ENCODE results near the gene TRIM41. TPM values are rescaled to one million over a fixed set of nuclear protein-coding genes. Genes with fewer than 3 reads are reported as not detected.

TRIM41 gene
- total RNA-seq, 1 experiment from 2014 or later, result 28.7 TPM

DNA sequence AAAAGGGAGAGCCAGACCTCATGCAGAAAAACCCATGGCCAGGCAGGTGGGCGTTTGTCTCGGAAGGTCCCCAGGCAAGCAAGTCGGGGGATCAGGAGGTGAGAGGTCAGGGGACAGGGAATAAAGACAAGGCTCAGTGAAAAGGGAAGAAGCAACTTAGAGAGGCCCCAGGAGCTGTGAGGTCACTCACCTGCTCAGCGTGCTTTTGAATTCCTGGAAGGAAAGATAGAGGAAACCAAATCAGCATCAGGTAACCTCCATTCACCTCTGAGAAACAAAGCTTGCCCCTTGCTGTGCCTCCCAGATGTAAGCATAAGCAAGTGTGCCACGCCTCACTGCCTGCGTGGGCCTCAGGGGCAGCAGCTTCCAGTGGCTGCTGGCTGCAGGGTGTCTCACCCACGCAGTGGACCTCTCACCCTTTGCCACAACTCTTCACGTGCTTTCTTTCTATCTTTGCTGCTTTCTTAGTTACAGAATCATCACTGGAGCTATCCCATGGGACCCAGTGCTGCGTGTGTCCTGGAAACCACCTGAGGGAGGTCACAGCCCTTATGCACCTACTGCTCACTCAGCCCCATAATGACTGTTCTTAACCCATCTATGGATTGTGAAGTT, 24.1 kb upstream of the TRIM41 start:
- H3K4me1 ChIP-seq, result peaks cover 8% of the 10 kb centered on the region; the same call in 1 of the 2 replicates
- no peaks in the 10 kb centered on the region for H3K27me3 Mint-ChIP-seq (ENCODE audit: insufficient read depth, unreplicated experiment)
- peaks cover 2% of the 10 kb centered on the region for H3K36me3 Mint-ChIP-seq (ENCODE audit: insufficient read depth, unreplicated experiment)
- H3K4me1 Mint-ChIP-seq (ENCODE audit: low read depth, unreplicated experiment), result peaks cover 21% of the 10 kb centered on the region
- POLR2A ChIA-PET, result no interaction called here
- no peaks in the 10 kb centered on the region for H3K9me3 Mint-ChIP-seq (ENCODE audit: unreplicated experiment)
- H3K9me3 ChIP-seq, result no peaks in the 10 kb centered on the region
- BruUV-seq (replicated peaks), result no TSS peak
- no peaks in the 10 kb centered on the region for H3K36me3 ChIP-seq (ENCODE audit: control insufficient read depth, insufficient read depth, low read length)
- H3K4me3 Mint-ChIP-seq (ENCODE audit: unreplicated experiment), result no peak overlapping the region
- H3K27ac Mint-ChIP-seq (ENCODE audit: unreplicated experiment), result no peak overlapping the region
- intact Hi-C loops (cut with micrococcal nuclease; ENCODE audit: unreplicated experiment), result no loop called here
- CTCF ChIA-PET, result no interaction called here
- no peak overlapping the region for H3K4me3 ChIP-seq (ENCODE audit: low read depth, low read length)
- DNase-seq, result no peak
- no peaks in the 10 kb centered on the region; the same call in 1 of the 2 replicates for H3K27me3 ChIP-seq (replicated peaks; ENCODE audit: control insufficient read depth, insufficient read depth, low read length)
- TF ChIP-seq, protein P1, sequence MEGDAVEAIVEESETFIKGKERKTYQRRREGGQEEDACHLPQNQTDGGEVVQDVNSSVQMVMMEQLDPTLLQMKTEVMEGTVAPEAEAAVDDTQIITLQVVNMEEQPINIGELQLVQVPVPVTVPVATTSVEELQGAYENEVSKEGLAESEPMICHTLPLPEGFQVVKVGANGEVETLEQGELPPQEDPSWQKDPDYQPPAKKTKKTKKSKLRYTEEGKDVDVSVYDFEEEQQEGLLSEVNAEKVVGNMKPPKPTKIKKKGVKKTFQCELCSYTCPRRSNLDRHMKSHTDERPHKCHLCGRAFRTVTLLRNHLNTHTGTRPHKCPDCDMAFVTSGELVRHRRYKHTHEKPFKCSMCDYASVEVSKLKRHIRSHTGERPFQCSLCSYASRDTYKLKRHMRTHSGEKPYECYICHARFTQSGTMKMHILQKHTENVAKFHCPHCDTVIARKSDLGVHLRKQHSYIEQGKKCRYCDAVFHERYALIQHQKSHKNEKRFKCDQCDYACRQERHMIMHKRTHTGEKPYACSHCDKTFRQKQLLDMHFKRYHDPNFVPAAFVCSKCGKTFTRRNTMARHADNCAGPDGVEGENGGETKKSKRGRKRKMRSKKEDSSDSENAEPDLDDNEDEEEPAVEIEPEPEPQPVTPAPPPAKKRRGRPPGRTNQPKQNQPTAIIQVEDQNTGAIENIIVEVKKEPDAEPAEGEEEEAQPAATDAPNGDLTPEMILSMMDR (IDR thresholded peaks at IDR 0.05; ENCODE audit: insufficient read depth in 1 of 2, low read depth in 1 of 2, low read length in 1 of 2, severe bottlenecking in 1 of 2, unreplicated experiment in 1 of 2), result no peak

DNA sequence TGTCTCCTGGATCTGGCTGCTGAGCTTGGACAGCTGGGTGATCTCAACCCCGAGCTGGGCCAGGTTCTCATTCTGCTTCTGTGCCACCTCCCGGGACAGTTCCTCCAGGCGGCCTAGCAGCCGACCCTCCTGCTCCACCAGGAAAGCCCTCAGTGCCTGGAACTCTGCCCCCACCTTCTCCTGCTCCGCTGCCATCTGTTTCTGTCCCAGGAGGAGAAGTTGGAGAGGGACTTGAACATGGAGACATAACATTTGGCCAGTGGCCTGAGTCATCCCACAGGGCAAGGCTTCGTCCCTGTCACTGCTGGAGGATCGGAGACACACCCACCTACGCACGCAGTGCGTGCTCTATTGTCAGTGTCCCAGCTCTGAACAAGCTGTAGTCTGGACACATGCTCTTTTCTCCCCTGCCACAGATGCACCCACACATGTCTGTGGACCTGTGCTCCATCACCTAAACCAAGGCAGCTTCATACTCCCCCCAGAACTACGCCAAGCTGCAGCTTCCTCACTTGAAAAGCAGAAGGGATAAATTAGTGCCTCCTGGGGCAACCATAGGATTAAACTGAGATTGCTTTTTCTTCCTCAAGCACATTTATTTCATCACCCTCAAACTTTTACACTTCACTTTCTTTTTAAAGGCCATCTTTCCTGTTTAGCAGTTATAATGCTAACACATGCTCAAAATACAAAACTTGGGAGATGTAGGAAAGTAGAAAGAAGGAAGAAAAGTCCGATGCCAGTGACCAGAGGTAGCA, 23.0 kb upstream of the TRIM41 start:
- no peaks in the 10 kb centered on the region for H3K9me3 ChIP-seq
- peaks cover 8% of the 10 kb centered on the region; the same call in 1 of the 2 replicates for H3K4me1 ChIP-seq
- intact Hi-C loops (cut with micrococcal nuclease; ENCODE audit: unreplicated experiment), result no loop called here
- no peak overlapping the region for H3K4me3 Mint-ChIP-seq (ENCODE audit: unreplicated experiment)
- H3K9me3 Mint-ChIP-seq (ENCODE audit: unreplicated experiment), result no peaks in the 10 kb centered on the region
- no peaks in the 10 kb centered on the region for H3K27me3 Mint-ChIP-seq (ENCODE audit: insufficient read depth, unreplicated experiment)
- POLR2A ChIA-PET, result no interaction called here
- no peak for DNase-seq
- H3K4me3 ChIP-seq (ENCODE audit: low read depth, low read length), result no peak overlapping the region
- TF ChIP-seq, protein P1 (IDR thresholded peaks at IDR 0.05; ENCODE audit: insufficient read depth in 1 of 2, low read depth in 1 of 2, low read length in 1 of 2, severe bottlenecking in 1 of 2, unreplicated experiment in 1 of 2), result no peak
- CTCF ChIA-PET, result no interaction called here
- H3K4me1 Mint-ChIP-seq (ENCODE audit: low read depth, unreplicated experiment), result peaks cover 21% of the 10 kb centered on the region
- no peaks in the 10 kb centered on the region; the same call in 1 of the 2 replicates for H3K27me3 ChIP-seq (replicated peaks; ENCODE audit: control insufficient read depth, insufficient read depth, low read length)
- peaks cover 5% of the 10 kb centered on the region for H3K36me3 Mint-ChIP-seq (ENCODE audit: insufficient read depth, unreplicated experiment)
- no peak overlapping the region for H3K27ac Mint-ChIP-seq (ENCODE audit: unreplicated experiment)
- no peaks in the 10 kb centered on the region for H3K36me3 ChIP-seq (ENCODE audit: control insufficient read depth, insufficient read depth, low read length)
- no TSS peak for BruUV-seq (replicated peaks)

DNA sequence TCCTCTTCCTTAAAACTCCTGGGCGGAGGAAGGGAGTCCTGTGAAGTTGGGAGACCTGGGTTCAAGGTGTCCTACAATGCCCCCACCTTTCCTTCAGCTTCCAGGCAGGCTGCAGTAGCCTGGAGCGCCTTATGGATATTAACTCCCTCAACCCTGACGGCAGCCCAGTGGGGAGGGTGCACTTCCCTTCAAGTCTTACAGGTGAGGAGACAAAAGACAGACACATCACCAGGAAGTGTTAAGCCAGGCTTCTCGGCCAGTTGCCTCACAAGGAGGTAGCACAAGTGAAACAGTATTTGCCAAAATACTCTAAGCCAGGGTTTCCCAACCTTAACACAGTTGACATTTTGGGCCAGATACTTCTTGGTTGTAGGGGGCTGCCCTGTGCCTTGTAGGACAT, 22.3 kb upstream of the TRIM41 start:
- Mint-ChIP-seq H3K27me3 (ENCODE audit: insufficient read depth, unreplicated experiment) (peaks cover 2% of the 10 kb centered on the region), H3K27ac (ENCODE audit: unreplicated experiment) (no peak overlapping the region), H3K4me3 (ENCODE audit: unreplicated experiment) (no peak overlapping the region), H3K9me3 (ENCODE audit: unreplicated experiment) (no peaks in the 10 kb centered on the region), H3K4me1 (ENCODE audit: low read depth, unreplicated experiment) (peaks cover 24% of the 10 kb centered on the region), H3K36me3 (ENCODE audit: insufficient read depth, unreplicated experiment) (peaks cover 8% of the 10 kb centered on the region)
- CTCF ChIA-PET, result no interaction called here
- no TSS peak for BruUV-seq (replicated peaks)
- POLR2A ChIA-PET, result no interaction called here
- Histone ChIP-seq H3K4me3 (ENCODE audit: low read depth, low read length) (no peak overlapping the region), H3K27me3 (replicated peaks; ENCODE audit: control insufficient read depth, insufficient read depth, low read length) (no peaks in the 10 kb centered on the region; the same call in 1 of the 2 replicates), H3K36me3 (ENCODE audit: control insufficient read depth, insufficient read depth, low read length) (no peaks in the 10 kb centered on the region), H3K4me1 (peaks cover 8% of the 10 kb centered on the region; the same call in 1 of the 2 replicates), H3K9me3 (no peaks in the 10 kb centered on the region)
- TF ChIP-seq, protein P1 (IDR thresholded peaks at IDR 0.05; ENCODE audit: insufficient read depth in 1 of 2, low read depth in 1 of 2, low read length in 1 of 2, severe bottlenecking in 1 of 2, unreplicated experiment in 1 of 2), result no peak
- intact Hi-C loops (cut with micrococcal nuclease; ENCODE audit: unreplicated experiment), result no loop called here
- no peak for DNase-seq
